Measurements from ENCODE around the gene KLK15. TPM values are rescaled to one million over a fixed set of nuclear protein-coding genes. Genes with fewer than 3 reads are reported as not detected.
"Not testable (repeated sequence)": the region's sequence is repeated elsewhere in the genome, so short reads cannot be mapped to it uniquely, and the experiment has no call there.

Gene KLK15
- total RNA-seq, 1 donor from 2014 or later: not detected

GRCh38 chr19:50821248-50821612 lies 12.1 kb downstream of the KLK15 start:
- no peak for DNase-seq (ENCODE audit: low read depth in 2 of 2)

- DNase-seq (ENCODE audit: low read depth in 2 of 2): no peak
Measured at GRCh38 chr19:50820549-50821247, 12.7 kb downstream of the KLK15 start.

GRCh38 chr19:50820086-50820485 lies 13.3 kb downstream of the KLK15 start:
- no peak for DNase-seq (ENCODE audit: low read depth in 2 of 2)

GRCh38 chr19:50819636-50820035 lies 13.7 kb downstream of the KLK15 start:
- DNase-seq (ENCODE audit: low read depth in 2 of 2): no peak

GRCh38 chr19:50818859-50819472 lies 14.4 kb downstream of the KLK15 start:
- DNase-seq (ENCODE audit: low read depth in 2 of 2): no peak

- peak in 1 of 2 donors; percentile 23 for DNase-seq (ENCODE audit: low read depth in 2 of 2)
Measured at GRCh38 chr19:50817941-50818858, 15.2 kb downstream of the KLK15 start.

GRCh38 chr19:50815439-50815838 lies 17.9 kb downstream of the KLK15 start:
- DNase-seq (ENCODE audit: low read depth in 2 of 2): no peak

GRCh38 chr19:50814883-50815282 lies 18.5 kb downstream of the KLK15 start:
- no peak for DNase-seq (ENCODE audit: low read depth in 2 of 2)

GRCh38 chr19:50812474-50812873 lies 20.9 kb downstream of the KLK15 start:
- no peak for DNase-seq (ENCODE audit: low read depth in 2 of 2)

GRCh38 chr19:50811622-50812238 lies 21.6 kb downstream of the KLK15 start:
- DNase-seq (ENCODE audit: low read depth in 2 of 2): not testable (repeated sequence)

GRCh38 chr19:50808856-50809255 lies 24.5 kb downstream of the KLK15 start:
- DNase-seq (ENCODE audit: low read depth in 2 of 2): no peak

GRCh38 chr19:50804420-50805272 lies 28.7 kb downstream of the KLK15 start:
- DNase-seq (ENCODE audit: low read depth in 2 of 2): peak; percentile 97 to 99

GRCh38 chr19:50803633-50804419 lies 29.5 kb downstream of the KLK15 start:
- peak in 1 of 2 donors; percentile 39 for DNase-seq (ENCODE audit: low read depth in 2 of 2)

- no peak for DNase-seq (ENCODE audit: low read depth in 2 of 2)
Measured at GRCh38 chr19:50801107-50801506, 32.3 kb downstream of the KLK15 start.

GRCh38 chr19:50799547-50799851 lies 33.9 kb downstream of the KLK15 start:
- DNase-seq (ENCODE audit: low read depth in 2 of 2): no peak

GRCh38 chr19:50798659-50799546 lies 34.5 kb downstream of the KLK15 start:
- DNase-seq (ENCODE audit: low read depth in 2 of 2): no peak

GRCh38 chr19:50797781-50798658 lies 35.4 kb downstream of the KLK15 start:
- DNase-seq (ENCODE audit: low read depth in 2 of 2): no peak

- no peak for DNase-seq (ENCODE audit: low read depth in 2 of 2)
Measured at GRCh38 chr19:50797429-50797780, 36.0 kb downstream of the KLK15 start.
